ENCODE results near the gene TNKS1BP1.

DNA sequence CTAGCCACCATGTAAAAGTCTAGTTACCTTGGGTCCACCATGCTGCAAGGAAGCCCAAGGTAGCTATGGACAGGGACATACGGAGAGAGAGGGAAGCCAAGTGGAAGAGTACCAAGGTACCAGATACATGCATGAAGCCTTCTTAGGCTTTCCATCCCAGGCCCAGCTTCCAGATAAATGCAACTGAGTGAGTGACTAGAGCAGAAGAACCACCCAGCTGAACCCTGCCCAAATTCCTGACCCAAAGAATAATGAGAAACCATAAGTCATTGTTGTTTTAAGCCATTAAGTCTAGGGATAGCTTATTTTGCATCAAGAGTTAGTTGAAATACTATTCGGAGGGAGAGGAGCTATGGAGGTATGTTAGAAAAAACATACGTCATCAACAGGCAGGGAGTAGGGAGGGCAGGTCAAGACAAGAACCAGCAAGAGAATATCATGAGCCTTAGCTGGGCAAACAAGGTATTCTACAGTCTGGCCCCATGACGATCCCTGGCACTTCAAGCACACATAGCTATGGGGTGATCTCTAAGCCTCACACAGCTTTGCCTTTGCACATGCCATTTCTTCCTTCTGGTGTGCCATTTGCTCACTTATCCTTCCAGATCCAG lies 51.2 kb downstream of the TNKS1BP1 start:
- TF ChIP-seq SAP30 (IDR thresholded peaks at IDR 0.05; ENCODE audit: borderline replicate concordance, insufficient read depth, low read depth, low read length, poor library complexity, severe bottlenecking) (no peak), ETS2 (tag; IDR thresholded peaks at IDR 0.05; ENCODE audit: borderline replicate concordance, poor library complexity, severe bottlenecking) (no peak), ZKSCAN8 (CRISPR knock-in tag; IDR thresholded peaks at IDR 0.05) (no peak), EZH2 (IDR thresholded peaks at IDR 0.05; ENCODE audit: borderline replicate concordance, low read depth, low read length) (no peak), U2AF2 (optimal IDR thresholded peaks at IDR 0.05; ENCODE audit: low read depth, low read length) (no peak), RBM25 (IDR thresholded peaks at IDR 0.05; ENCODE audit: low read depth, low read length, severe bottlenecking) (no peak), JUND (IDR thresholded peaks at IDR 0.05; ENCODE audit: borderline replicate concordance, low read depth, low read length) (no peak), JUND (tag; IDR thresholded peaks at IDR 0.05; ENCODE audit: borderline replicate concordance, low read depth, low read length) (no peak), ZNF12 (CRISPR knock-in tag; IDR thresholded peaks at IDR 0.05) (no peak), TAF15 (IDR thresholded peaks at IDR 0.05; ENCODE audit: low read depth, low read length) (no peak), ZNF146 (CRISPR knock-in tag; IDR thresholded peaks at IDR 0.05; ENCODE audit: unreplicated experiment) (no peak)

Measured in K562 (cell line).